Measurements from ENCODE around the gene DGCR6.
"Not testable (repeated sequence)": the region's sequence is repeated elsewhere in the genome, so short reads cannot be mapped to it uniquely, and the experiment has no call there.

DGCR6 gene

GRCh38 chr22:18906410-18906745, 258 bp downstream of the DGCR6 start:
- not testable (repeated sequence) for H3K4me2 ChIP-seq, H3K27ac ChIP-seq

GRCh38 chr22:18906896-18907295, 776 bp downstream of the DGCR6 start:
- no peaks in the 10 kb centered on the region for H3K79me2 ChIP-seq (ENCODE audit: insufficient read depth, low read depth)
- no peaks in the 10 kb centered on the region for H3K36me3 ChIP-seq (ENCODE audit: insufficient read depth)
- H4K20me1 ChIP-seq (ENCODE audit: insufficient read depth), result no peaks in the 10 kb centered on the region
- no peaks in the 10 kb centered on the region for H3K27me3 ChIP-seq (ENCODE audit: insufficient read depth, low read depth)
- H3K9ac ChIP-seq, result no peak overlapping the region
- no peak for TF ChIP-seq CTCF (conservative IDR thresholded peaks at IDR 0.05; ENCODE audit: low read depth, low read length)
- H3K4me2 ChIP-seq, result no peak overlapping the region
- H3K27ac ChIP-seq, result no peak overlapping the region
- no peak overlapping the region for H3K4me3 ChIP-seq (IDR thresholded peaks at IDR 0.05; ENCODE audit: insufficient read depth, low read depth, low read length)
- H3K4me1 ChIP-seq (ENCODE audit: low read depth, poor library complexity, severe bottlenecking), result no peaks in the 10 kb centered on the region
- H2AFZ ChIP-seq (ENCODE audit: low read depth), result no peak overlapping the region

More at GRCh38 chr22:18906410-18906745, 258 bp downstream of the DGCR6 start:
- not testable (repeated sequence) for H3K9ac ChIP-seq; H3K27me3 ChIP-seq (ENCODE audit: insufficient read depth, low read depth); H2AFZ ChIP-seq (ENCODE audit: low read depth); H4K20me1 ChIP-seq (ENCODE audit: insufficient read depth); H3K4me3 ChIP-seq (IDR thresholded peaks at IDR 0.05; ENCODE audit: insufficient read depth, low read depth, low read length); H3K4me1 ChIP-seq (ENCODE audit: low read depth, poor library complexity, severe bottlenecking); H3K79me2 ChIP-seq (ENCODE audit: insufficient read depth, low read depth); H3K36me3 ChIP-seq (ENCODE audit: insufficient read depth)

GRCh38 chr22:18909556-18909955, 3.4 kb downstream of the DGCR6 start:
- H3K36me3 ChIP-seq (ENCODE audit: insufficient read depth), result no peaks in the 10 kb centered on the region
- H3K27me3 ChIP-seq (ENCODE audit: insufficient read depth, low read depth), result no peaks in the 10 kb centered on the region
- H3K4me1 ChIP-seq (ENCODE audit: low read depth, poor library complexity, severe bottlenecking), result no peaks in the 10 kb centered on the region
- no peak overlapping the region for H3K9ac ChIP-seq
- H2AFZ ChIP-seq (ENCODE audit: low read depth), result no peak overlapping the region
- H4K20me1 ChIP-seq (ENCODE audit: insufficient read depth), result no peaks in the 10 kb centered on the region
- H3K79me2 ChIP-seq (ENCODE audit: insufficient read depth, low read depth), result no peaks in the 10 kb centered on the region
- H3K27ac ChIP-seq, result no peak overlapping the region
- no peak overlapping the region for H3K4me3 ChIP-seq (IDR thresholded peaks at IDR 0.05; ENCODE audit: insufficient read depth, low read depth, low read length)
- H3K4me2 ChIP-seq, result no peak overlapping the region
- TF ChIP-seq CTCF (conservative IDR thresholded peaks at IDR 0.05; ENCODE audit: low read depth, low read length), result no peak

GRCh38 chr22:18911535-18911934, 5.4 kb downstream of the DGCR6 start:
- not testable (repeated sequence) for H3K79me2 ChIP-seq (ENCODE audit: insufficient read depth, low read depth); H4K20me1 ChIP-seq (ENCODE audit: insufficient read depth); H3K27me3 ChIP-seq (ENCODE audit: insufficient read depth, low read depth); H3K9ac ChIP-seq; H3K4me3 ChIP-seq (IDR thresholded peaks at IDR 0.05; ENCODE audit: insufficient read depth, low read depth, low read length); H2AFZ ChIP-seq (ENCODE audit: low read depth); H3K27ac ChIP-seq; H3K4me1 ChIP-seq (ENCODE audit: low read depth, poor library complexity, severe bottlenecking); H3K4me2 ChIP-seq; H3K36me3 ChIP-seq (ENCODE audit: insufficient read depth)

- H2AFZ ChIP-seq (ENCODE audit: low read depth); H3K27ac ChIP-seq; H3K4me2 ChIP-seq; H3K79me2 ChIP-seq (ENCODE audit: insufficient read depth, low read depth); H4K20me1 ChIP-seq (ENCODE audit: insufficient read depth); H3K9ac ChIP-seq; H3K27me3 ChIP-seq (ENCODE audit: insufficient read depth, low read depth); H3K36me3 ChIP-seq (ENCODE audit: insufficient read depth); H3K4me1 ChIP-seq (ENCODE audit: low read depth, poor library complexity, severe bottlenecking); H3K4me3 ChIP-seq (IDR thresholded peaks at IDR 0.05; ENCODE audit: insufficient read depth, low read depth, low read length): not testable (repeated sequence)
Measured at GRCh38 chr22:18912264-18912946, 6.3 kb downstream of the DGCR6 start.

- H3K27ac ChIP-seq; H3K27me3 ChIP-seq (ENCODE audit: insufficient read depth, low read depth); H3K4me1 ChIP-seq (ENCODE audit: low read depth, poor library complexity, severe bottlenecking); H3K36me3 ChIP-seq (ENCODE audit: insufficient read depth); H3K79me2 ChIP-seq (ENCODE audit: insufficient read depth, low read depth); H4K20me1 ChIP-seq (ENCODE audit: insufficient read depth); H3K4me2 ChIP-seq; H3K4me3 ChIP-seq (IDR thresholded peaks at IDR 0.05; ENCODE audit: insufficient read depth, low read depth, low read length); H2AFZ ChIP-seq (ENCODE audit: low read depth); H3K9ac ChIP-seq: not testable (repeated sequence)
Measured at GRCh38 chr22:18914558-18914957, 8.4 kb downstream of the DGCR6 start.

- H3K9ac ChIP-seq; H3K4me2 ChIP-seq; H3K27ac ChIP-seq; H2AFZ ChIP-seq (ENCODE audit: low read depth); H3K36me3 ChIP-seq (ENCODE audit: insufficient read depth); H4K20me1 ChIP-seq (ENCODE audit: insufficient read depth); H3K4me3 ChIP-seq (IDR thresholded peaks at IDR 0.05; ENCODE audit: insufficient read depth, low read depth, low read length); H3K79me2 ChIP-seq (ENCODE audit: insufficient read depth, low read depth); H3K27me3 ChIP-seq (ENCODE audit: insufficient read depth, low read depth); H3K4me1 ChIP-seq (ENCODE audit: low read depth, poor library complexity, severe bottlenecking): not testable (repeated sequence)
Measured at GRCh38 chr22:18915550-18915949, 9.4 kb downstream of the DGCR6 start.

GRCh38 chr22:18917818-18918217, 11.7 kb downstream of the DGCR6 start:
- H3K9ac ChIP-seq; H3K79me2 ChIP-seq (ENCODE audit: insufficient read depth, low read depth); H4K20me1 ChIP-seq (ENCODE audit: insufficient read depth); H3K27me3 ChIP-seq (ENCODE audit: insufficient read depth, low read depth); H3K4me1 ChIP-seq (ENCODE audit: low read depth, poor library complexity, severe bottlenecking); H3K4me3 ChIP-seq (IDR thresholded peaks at IDR 0.05; ENCODE audit: insufficient read depth, low read depth, low read length); H2AFZ ChIP-seq (ENCODE audit: low read depth); H3K36me3 ChIP-seq (ENCODE audit: insufficient read depth); H3K4me2 ChIP-seq; H3K27ac ChIP-seq: not testable (repeated sequence)

- H3K9ac ChIP-seq; H3K4me1 ChIP-seq (ENCODE audit: low read depth, poor library complexity, severe bottlenecking); H3K4me3 ChIP-seq (IDR thresholded peaks at IDR 0.05; ENCODE audit: insufficient read depth, low read depth, low read length); H3K36me3 ChIP-seq (ENCODE audit: insufficient read depth); H3K79me2 ChIP-seq (ENCODE audit: insufficient read depth, low read depth); H2AFZ ChIP-seq (ENCODE audit: low read depth); H3K27ac ChIP-seq; H3K27me3 ChIP-seq (ENCODE audit: insufficient read depth, low read depth); H4K20me1 ChIP-seq (ENCODE audit: insufficient read depth); H3K4me2 ChIP-seq: not testable (repeated sequence)
Measured at GRCh38 chr22:18920257-18920902, 14.3 kb downstream of the DGCR6 start.

Data from KMS-11 (cell line).